ENCODE results near the gene ACY1. TPM values are rescaled to one million over a fixed set of nuclear protein-coding genes. Genes with fewer than 3 reads are reported as not detected.
A peak's percentile ranks its signal among the peaks of the same experiment; 100 is the strongest.

Gene ACY1
- total and polyA plus RNA-seq, 2 of the 13 experiments (the other 11 are each of a cell fraction or from before 2014, with no cell fraction given): 113 to 162 TPM

GRCh38 chr3:51982838-51983577, at the start of gene ACY1 (continued):
- no peak for TF ChIP-seq ZNF367 (CRISPR knock-in tag; IDR thresholded peaks at IDR 0.05; ENCODE audit: borderline replicate concordance)
- TF ChIP-seq ZNF329 (CRISPR knock-in tag; IDR thresholded peaks at IDR 0.05; ENCODE audit: low read depth): 0 out of 2 replicates have a peak, but pooled peaks have one; percentile 27
- no peak; the same call in 1 of the 2 replicates for TF ChIP-seq ARHGAP35 (CRISPR knock-in tag; IDR thresholded peaks at IDR 0.05; ENCODE audit: borderline replicate concordance)
- no peak for TF ChIP-seq ZNF33B (CRISPR knock-in tag; IDR thresholded peaks at IDR 0.05)
- TF ChIP-seq RXRB (CRISPR knock-in tag; IDR thresholded peaks at IDR 0.05; ENCODE audit: borderline replicate concordance): peak; percentile 88
- TF ChIP-seq, protein P1, sequence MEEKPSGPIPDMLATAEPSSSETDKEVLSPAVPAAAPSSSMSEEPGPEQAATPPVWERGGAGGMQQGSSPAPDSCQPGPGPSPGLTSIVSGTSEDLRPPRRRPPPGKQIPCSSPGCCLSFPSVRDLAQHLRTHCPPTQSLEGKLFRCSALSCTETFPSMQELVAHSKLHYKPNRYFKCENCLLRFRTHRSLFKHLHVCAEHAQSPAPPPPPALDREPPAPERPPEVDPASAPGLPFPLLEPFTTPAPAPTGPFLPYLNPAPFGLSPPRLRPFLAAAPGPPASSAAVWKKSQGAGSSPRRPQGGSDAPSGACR (CRISPR knock-in tag; IDR thresholded peaks at IDR 0.05): peak; percentile 4; the same call in 1 of the 2 replicates
- TF ChIP-seq PREB (CRISPR knock-in tag; IDR thresholded peaks at IDR 0.05): no peak
- TF ChIP-seq, protein P2, sequence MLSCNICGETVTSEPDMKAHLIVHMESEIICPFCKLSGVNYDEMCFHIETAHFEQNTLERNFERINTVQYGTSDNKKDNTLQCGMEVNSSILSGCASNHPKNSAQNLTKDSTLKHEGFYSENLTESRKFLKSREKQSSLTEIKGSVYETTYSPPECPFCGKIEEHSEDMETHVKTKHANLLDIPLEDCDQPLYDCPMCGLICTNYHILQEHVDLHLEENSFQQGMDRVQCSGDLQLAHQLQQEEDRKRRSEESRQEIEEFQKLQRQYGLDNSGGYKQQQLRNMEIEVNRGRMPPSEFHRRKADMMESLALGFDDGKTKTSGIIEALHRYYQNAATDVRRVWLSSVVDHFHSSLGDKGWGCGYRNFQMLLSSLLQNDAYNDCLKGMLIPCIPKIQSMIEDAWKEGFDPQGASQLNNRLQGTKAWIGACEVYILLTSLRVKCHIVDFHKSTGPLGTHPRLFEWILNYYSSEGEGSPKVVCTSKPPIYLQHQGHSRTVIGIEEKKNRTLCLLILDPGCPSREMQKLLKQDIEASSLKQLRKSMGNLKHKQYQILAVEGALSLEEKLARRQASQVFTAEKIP (CRISPR knock-in tag; IDR thresholded peaks at IDR 0.05; ENCODE audit: borderline replicate concordance): no peak
- peak; percentile 81; the same call in 1 of the 2 replicates for TF ChIP-seq IRX3 (CRISPR knock-in tag; IDR thresholded peaks at IDR 0.05; ENCODE audit: borderline replicate concordance, low read depth)
- TF ChIP-seq RCOR2 (CRISPR knock-in tag; IDR thresholded peaks at IDR 0.05): 0 out of 2 replicates have a peak, but pooled peaks have one; percentile 52
- TF ChIP-seq, protein P3, sequence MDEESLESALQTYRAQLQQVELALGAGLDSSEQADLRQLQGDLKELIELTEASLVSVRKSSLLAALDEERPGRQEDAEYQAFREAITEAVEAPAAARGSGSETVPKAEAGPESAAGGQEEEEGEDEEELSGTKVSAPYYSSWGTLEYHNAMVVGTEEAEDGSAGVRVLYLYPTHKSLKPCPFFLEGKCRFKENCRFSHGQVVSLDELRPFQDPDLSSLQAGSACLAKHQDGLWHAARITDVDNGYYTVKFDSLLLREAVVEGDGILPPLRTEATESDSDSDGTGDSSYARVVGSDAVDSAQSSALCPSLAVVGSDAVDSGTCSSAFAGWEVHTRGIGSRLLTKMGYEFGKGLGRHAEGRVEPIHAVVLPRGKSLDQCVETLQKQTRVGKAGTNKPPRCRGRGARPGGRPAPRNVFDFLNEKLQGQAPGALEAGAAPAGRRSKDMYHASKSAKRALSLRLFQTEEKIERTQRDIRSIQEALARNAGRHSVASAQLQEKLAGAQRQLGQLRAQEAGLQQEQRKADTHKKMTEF (CRISPR knock-in tag; IDR thresholded peaks at IDR 0.05): peak; percentile 93; the same call in 1 of the 2 replicates
- TF ChIP-seq ZNF136 (CRISPR knock-in tag; IDR thresholded peaks at IDR 0.05; ENCODE audit: low read depth): no peak; the same call in none of the 2 replicates
- no peak; the same call in 1 of the 2 replicates for TF ChIP-seq ZNF235 (CRISPR knock-in tag; IDR thresholded peaks at IDR 0.05; ENCODE audit: borderline replicate concordance)
- TF ChIP-seq ZNF512B (CRISPR knock-in tag; IDR thresholded peaks at IDR 0.05; ENCODE audit: borderline replicate concordance): no peak
- TF ChIP-seq, protein P4, sequence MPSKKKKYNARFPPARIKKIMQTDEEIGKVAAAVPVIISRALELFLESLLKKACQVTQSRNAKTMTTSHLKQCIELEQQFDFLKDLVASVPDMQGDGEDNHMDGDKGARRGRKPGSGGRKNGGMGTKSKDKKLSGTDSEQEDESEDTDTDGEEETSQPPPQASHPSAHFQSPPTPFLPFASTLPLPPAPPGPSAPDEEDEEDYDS (CRISPR knock-in tag; IDR thresholded peaks at IDR 0.05): peak; percentile 94
- TF ChIP-seq ZNF775 (CRISPR knock-in tag; IDR thresholded peaks at IDR 0.05; ENCODE audit: borderline replicate concordance): no peak
- peak; percentile 79; the same call in 1 of the 2 replicates for TF ChIP-seq NFE2L1 (CRISPR knock-in tag; IDR thresholded peaks at IDR 0.05; ENCODE audit: borderline replicate concordance)
- 0 out of 2 replicates have a peak, but pooled peaks have one; percentile 39 for TF ChIP-seq KDM1A (CRISPR knock-in tag; IDR thresholded peaks at IDR 0.05)
- TF ChIP-seq ELF3 (CRISPR knock-in tag; IDR thresholded peaks at IDR 0.05): peak; percentile 89

Data from HepG2 (cell line).